ENCODE results near the gene EXOC3. TPM values are rescaled to one million over a fixed set of nuclear protein-coding genes. Genes with fewer than 3 reads are reported as not detected.

EXOC3 gene
- total RNA-seq, 1 experiment from 2014 or later, result 155 TPM

- Histone ChIP-seq H3K27me3 (ENCODE audit: insufficient read depth, low read depth) (no peaks in the 10 kb centered on the region), H3K4me3 (no peak overlapping the region), H3K27ac (no peak overlapping the region), H3F3A (ENCODE audit: insufficient read depth, low read depth) (no peaks in the 10 kb centered on the region), H3K4me2 (no peak overlapping the region), H3K9me3 (ENCODE audit: insufficient read depth, low read depth) (no peaks in the 10 kb centered on the region), H3K4me1 (replicated peaks; ENCODE audit: insufficient read depth) (no peaks in the 10 kb centered on the region), H3K79me2 (ENCODE audit: low read depth) (no peaks in the 10 kb centered on the region), H3K9me2 (ENCODE audit: insufficient read depth) (no peaks in the 10 kb centered on the region), H4K20me1 (ENCODE audit: insufficient read depth) (0 out of 2 replicates have a peak, but pooled peaks cover 5% of the 10 kb centered on the region), H2AFZ (no peak overlapping the region), H3K36me3 (ENCODE audit: low read depth) (no peaks in the 10 kb centered on the region)
- DNase-seq, result no peak
- ChIA-PET POLR2A (ENCODE audit: unreplicated experiment) (interaction anchor here (0.7 kb wide), 1 partner anchor 126 kb away, joined by 5 read pairs; no protein-coding TSS in a partner anchor), CTCF (no interaction called here)
- TF ChIP-seq, protein P1, sequence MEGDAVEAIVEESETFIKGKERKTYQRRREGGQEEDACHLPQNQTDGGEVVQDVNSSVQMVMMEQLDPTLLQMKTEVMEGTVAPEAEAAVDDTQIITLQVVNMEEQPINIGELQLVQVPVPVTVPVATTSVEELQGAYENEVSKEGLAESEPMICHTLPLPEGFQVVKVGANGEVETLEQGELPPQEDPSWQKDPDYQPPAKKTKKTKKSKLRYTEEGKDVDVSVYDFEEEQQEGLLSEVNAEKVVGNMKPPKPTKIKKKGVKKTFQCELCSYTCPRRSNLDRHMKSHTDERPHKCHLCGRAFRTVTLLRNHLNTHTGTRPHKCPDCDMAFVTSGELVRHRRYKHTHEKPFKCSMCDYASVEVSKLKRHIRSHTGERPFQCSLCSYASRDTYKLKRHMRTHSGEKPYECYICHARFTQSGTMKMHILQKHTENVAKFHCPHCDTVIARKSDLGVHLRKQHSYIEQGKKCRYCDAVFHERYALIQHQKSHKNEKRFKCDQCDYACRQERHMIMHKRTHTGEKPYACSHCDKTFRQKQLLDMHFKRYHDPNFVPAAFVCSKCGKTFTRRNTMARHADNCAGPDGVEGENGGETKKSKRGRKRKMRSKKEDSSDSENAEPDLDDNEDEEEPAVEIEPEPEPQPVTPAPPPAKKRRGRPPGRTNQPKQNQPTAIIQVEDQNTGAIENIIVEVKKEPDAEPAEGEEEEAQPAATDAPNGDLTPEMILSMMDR (conservative IDR thresholded peaks at IDR 0.05), result no peak
- no peak for TF ChIP-seq EZH2 (IDR thresholded peaks at IDR 0.05; ENCODE audit: low read depth)
- no TSS peak for BruUV-seq (replicated peaks)
- intact Hi-C loops (cut with micrococcal nuclease; ENCODE audit: unreplicated experiment), result no loop called here
Measured at GRCh38 chr5:428219-428618, 14.8 kb upstream of the EXOC3 start.

DNA sequence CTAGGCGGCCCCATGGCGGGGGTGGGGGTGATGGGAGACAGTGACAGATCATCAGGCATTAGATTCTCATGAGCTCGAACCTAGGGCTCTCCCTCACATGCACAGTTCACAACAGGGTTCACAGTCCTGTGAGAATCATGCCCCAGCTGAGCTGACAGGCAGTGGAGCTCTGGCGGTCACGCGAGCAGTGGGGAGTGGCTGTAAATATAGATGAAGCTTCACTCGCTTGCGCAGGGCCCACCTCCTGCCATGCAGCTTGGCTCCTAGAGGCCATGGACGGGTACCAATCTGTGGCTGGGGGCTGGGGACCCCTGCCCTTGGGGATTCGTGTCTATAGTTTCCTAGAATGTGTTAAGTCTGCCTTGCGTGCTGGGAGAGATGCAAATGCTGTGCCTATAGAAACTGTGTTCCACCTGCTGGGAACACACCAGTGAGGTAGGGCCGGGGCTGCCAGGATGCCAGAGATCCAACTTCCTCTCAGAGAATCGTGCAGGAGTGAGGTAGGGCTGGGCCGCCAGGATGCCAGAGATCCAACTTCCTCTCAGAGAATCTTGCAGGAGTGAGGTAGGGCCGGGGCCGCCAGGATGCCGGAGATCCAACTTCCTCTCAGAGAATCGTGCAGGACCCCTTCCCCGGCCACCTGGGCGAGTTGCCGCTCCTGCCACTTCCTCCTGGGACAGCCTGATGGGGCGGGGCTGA, 14.1 kb upstream of the EXOC3 start:
- Histone ChIP-seq H3K79me2 (ENCODE audit: low read depth) (no peaks in the 10 kb centered on the region), H3K27ac (no peak overlapping the region), H3K9me3 (ENCODE audit: insufficient read depth, low read depth) (no peaks in the 10 kb centered on the region), H2AFZ (no peak overlapping the region), H3K9me2 (ENCODE audit: insufficient read depth) (no peaks in the 10 kb centered on the region), H3K36me3 (ENCODE audit: low read depth) (no peaks in the 10 kb centered on the region), H3K4me1 (replicated peaks; ENCODE audit: insufficient read depth) (no peaks in the 10 kb centered on the region), H4K20me1 (ENCODE audit: insufficient read depth) (0 out of 2 replicates have a peak, but pooled peaks cover 5% of the 10 kb centered on the region), H3K27me3 (ENCODE audit: insufficient read depth, low read depth) (no peaks in the 10 kb centered on the region), H3K4me3 (no peak overlapping the region), H3F3A (ENCODE audit: insufficient read depth, low read depth) (no peaks in the 10 kb centered on the region), H3K4me2 (no peak overlapping the region)
- DNase-seq, result no peak
- TF ChIP-seq, protein P1 (conservative IDR thresholded peaks at IDR 0.05), result no peak
- TF ChIP-seq EZH2 (IDR thresholded peaks at IDR 0.05; ENCODE audit: low read depth), result no peak
- ChIA-PET CTCF (no interaction called here), POLR2A (ENCODE audit: unreplicated experiment) (interaction anchor here (0.7 kb wide), 1 partner anchor 127 kb away, joined by 5 read pairs; no protein-coding TSS in a partner anchor)
- intact Hi-C loops (cut with micrococcal nuclease; ENCODE audit: unreplicated experiment), result no loop called here
- BruUV-seq (replicated peaks), result no TSS peak

- ChIA-PET CTCF (no interaction called here), POLR2A (ENCODE audit: unreplicated experiment) (no interaction called here)
- TF ChIP-seq, protein P1 (conservative IDR thresholded peaks at IDR 0.05), result no peak
- TF ChIP-seq EZH2 (IDR thresholded peaks at IDR 0.05; ENCODE audit: low read depth), result no peak
- H3K27me3 ChIP-seq (ENCODE audit: insufficient read depth, low read depth), result no peaks in the 10 kb centered on the region
- no peak overlapping the region for H3K4me2 ChIP-seq
- 0 out of 2 replicates have a peak, but pooled peaks cover 5% of the 10 kb centered on the region for H4K20me1 ChIP-seq (ENCODE audit: insufficient read depth)
- no peak overlapping the region for H3K4me3 ChIP-seq
- H2AFZ ChIP-seq, result no peak overlapping the region
- no peak for DNase-seq
- H3F3A ChIP-seq (ENCODE audit: insufficient read depth, low read depth), result no peaks in the 10 kb centered on the region
- H3K79me2 ChIP-seq (ENCODE audit: low read depth), result no peaks in the 10 kb centered on the region
- no peak overlapping the region for H3K27ac ChIP-seq
- BruUV-seq (replicated peaks), result no TSS peak
- intact Hi-C loops (cut with micrococcal nuclease; ENCODE audit: unreplicated experiment), result loop anchor here (2.0 to 5.0 kb wide), 2 partner anchors 62 to 241 kb away; no protein-coding TSS in a partner anchor
- H3K4me1 ChIP-seq (replicated peaks; ENCODE audit: insufficient read depth), result no peaks in the 10 kb centered on the region
- H3K9me3 ChIP-seq (ENCODE audit: insufficient read depth, low read depth), result no peaks in the 10 kb centered on the region
- H3K9me2 ChIP-seq (ENCODE audit: insufficient read depth), result no peaks in the 10 kb centered on the region
- H3K36me3 ChIP-seq (ENCODE audit: low read depth), result no peaks in the 10 kb centered on the region
Measured at GRCh38 chr5:429453-430188, 13.4 kb upstream of the EXOC3 start.

All from PC-9 (cell line).